GM19452 (cell line): Measurements from ENCODE around the gene SH3D19.
"Not testable (repeated sequence)": the region's sequence is repeated elsewhere in the genome, so short reads cannot be mapped to it uniquely, and the experiment has no call there.

Experiments
- ATAC-seq: cut with Tn5 transposase; IDR thresholded peaks from one replicate; pipeline ENCODE4 v1.9.1; 2021; ENCODE audit not compliant: unreplicated experiment

Gene SH3D19

GRCh38 chr4:151322161-151322560 lies 3.2 kb downstream of the SH3D19 start:
- ATAC-seq, result not testable (repeated sequence)

- no peak for ATAC-seq
Observed at GRCh38 chr4:151321586-151321985, 3.8 kb downstream of the SH3D19 start.

- no peak for ATAC-seq
Observed at GRCh38 chr4:151319490-151319889, 5.9 kb downstream of the SH3D19 start.

GRCh38 chr4:151318307-151319006 lies 6.9 kb downstream of the SH3D19 start:
- no peak for ATAC-seq

- ATAC-seq, result no peak
Observed at GRCh38 chr4:151316645-151317044, 8.8 kb downstream of the SH3D19 start.

GRCh38 chr4:151315212-151315886 lies 10.1 kb downstream of the SH3D19 start:
- no peak for ATAC-seq

- no peak for ATAC-seq
Observed at GRCh38 chr4:151314479-151314878, 10.9 kb downstream of the SH3D19 start.

GRCh38 chr4:151314010-151314355 lies 11.4 kb downstream of the SH3D19 start:
- no peak for ATAC-seq

GRCh38 chr4:151313306-151314009 lies 11.9 kb downstream of the SH3D19 start:
- ATAC-seq, result no peak

- ATAC-seq, result no peak
Observed at GRCh38 chr4:151310124-151310728, 15.2 kb downstream of the SH3D19 start.

- ATAC-seq, result peak; percentile 84
Observed at GRCh38 chr4:151304755-151305154, 20.6 kb downstream of the SH3D19 start.

GRCh38 chr4:151304226-151304625 lies 21.2 kb downstream of the SH3D19 start:
- no peak for ATAC-seq

- no peak for ATAC-seq
Observed at GRCh38 chr4:151302432-151302831, 23.0 kb downstream of the SH3D19 start.

- ATAC-seq, result no peak
Observed at GRCh38 chr4:151297170-151297569, 28.2 kb downstream of the SH3D19 start.

GRCh38 chr4:151296227-151296626 lies 29.2 kb downstream of the SH3D19 start:
- no peak for ATAC-seq

- ATAC-seq, result no peak
Observed at GRCh38 chr4:151294833-151295496, 30.4 kb downstream of the SH3D19 start.

GRCh38 chr4:151292038-151292437 lies 33.4 kb downstream of the SH3D19 start:
- no peak for ATAC-seq

- ATAC-seq, result no peak
Observed at GRCh38 chr4:151291485-151291884, 33.9 kb downstream of the SH3D19 start.

- ATAC-seq, result no peak
Observed at GRCh38 chr4:151287409-151287808, 38.0 kb downstream of the SH3D19 start.

GRCh38 chr4:151284534-151285245 lies 40.7 kb downstream of the SH3D19 start:
- no peak for ATAC-seq
